Suprapubic skin (tissue), 4 donors: ENCODE data around the gene GARNL3. TPM values are rescaled to one million over a fixed set of nuclear protein-coding genes. Genes with fewer than 3 reads are reported as not detected.

Experiments used
- DNase-seq, 2 donors: peaks; one replicate each; pipeline ENCODE4 v3.0.0-alpha.2; 2019; ENCODE audit warnings: low spot score in 2 of 2
- H3K27ac ChIP-seq: fragments of 200-600 bp; sonication (generic); one replicate; pipeline ENCODE4 v1.5.1; 2019
- H3K27me3 ChIP-seq: fragments of 200-600 bp; sonication (generic); one replicate; pipeline ENCODE4 v1.5.1; 2019
- H3K36me3 ChIP-seq: fragments of 200-600 bp; sonication (generic); one replicate; pipeline ENCODE4 v1.5.1; 2019
- H3K4me1 ChIP-seq: fragments of 200-600 bp; sonication (generic); one replicate; pipeline ENCODE4 v1.5.1; 2019
- H3K4me3 ChIP-seq: fragments of 200-600 bp; sonication (generic); one replicate; pipeline ENCODE4 v1.5.1; 2019; ENCODE audit warnings: mild to moderate bottlenecking
- H3K9me3 ChIP-seq: fragments of 200-600 bp; sonication (generic); one replicate; pipeline ENCODE4 v1.5.1; 2019
- EP300 ChIP-seq: sonication (generic); formaldehyde crosslinking; IDR thresholded peaks from one replicate; pipeline ENCODE4 v1.6.1; 2017; ENCODE audit warnings: antibody characterized with exemption
- POLR2A ChIP-seq, 2 donors: fragments of 450-650 bp; IDR thresholded peaks; one replicate each; pipeline ENCODE4 v1.6.1; 2017; ENCODE audit warnings: antibody characterized with exemption in 2 of 2, mild to moderate bottlenecking in 2 of 2, moderate library complexity in 2 of 2
- POLR2AphosphoS5 ChIP-seq, 3 donors: sonication (generic); formaldehyde crosslinking; IDR thresholded peaks; one replicate each; pipeline ENCODE4 v1.6.1; 2017; ENCODE audit warnings: antibody characterized with exemption in 3 of 3
- WGBS: methylation state at CpG from one replicate; pipeline ENCODE4 v1.1.5; 2018; 5-methylcytosine and 5-hydroxymethylcytosine counted together
- total RNA-seq, 4 donors: library from RNA; depleted of rRNA; stranded (reverse); fragments of >200 nt; gene quantifications; one replicate each; pipeline ENCODE4 v1.1.0, GENCODE V29; 2016
- TF ChIP-seq, protein P1 (sequence below), 2 donors: fragments of 200-600 bp in 1 of 2; fragments of 450-650 bp in 1 of 2; sonication (generic) in 1 of 2; IDR thresholded peaks; one replicate each; pipeline ENCODE4 v1.5.1; 2016 to 2019; ENCODE audit warnings: antibody characterized with exemption in 2 of 2, mild to moderate bottlenecking in 1 of 2, moderate library complexity in 1 of 2

The GARNL3 gene
- total RNA-seq, 4 donors from 2014 or later: 12.5 to 23.3 (median 18.4) TPM

DNA sequence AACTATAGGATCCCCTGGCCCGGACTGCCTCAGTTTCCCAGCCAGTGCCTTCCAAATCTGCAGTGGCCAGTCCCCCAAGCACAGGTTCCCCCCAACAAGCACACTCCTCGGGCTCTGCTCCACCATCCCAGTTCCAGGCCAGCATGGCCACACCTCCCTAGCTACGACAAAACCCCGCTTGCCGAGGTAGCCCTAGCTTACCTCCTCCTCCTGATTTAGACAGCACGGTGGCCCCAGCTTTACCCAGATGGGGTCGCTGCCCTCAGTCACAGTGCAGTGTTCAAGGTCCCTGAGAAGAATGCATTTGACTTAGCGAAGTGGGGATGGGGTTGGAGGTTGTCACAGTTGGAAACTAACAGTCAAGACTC, 40.8 kb upstream of the GARNL3 start:
- 24% methylated on average over 5 of the region's 8 CpGs for WGBS
- no peak for TF ChIP-seq POLR2A (IDR thresholded peaks at IDR 0.05)
- TF ChIP-seq POLR2AphosphoS5 (IDR thresholded peaks at IDR 0.05): no peak
- TF ChIP-seq, protein P1, sequence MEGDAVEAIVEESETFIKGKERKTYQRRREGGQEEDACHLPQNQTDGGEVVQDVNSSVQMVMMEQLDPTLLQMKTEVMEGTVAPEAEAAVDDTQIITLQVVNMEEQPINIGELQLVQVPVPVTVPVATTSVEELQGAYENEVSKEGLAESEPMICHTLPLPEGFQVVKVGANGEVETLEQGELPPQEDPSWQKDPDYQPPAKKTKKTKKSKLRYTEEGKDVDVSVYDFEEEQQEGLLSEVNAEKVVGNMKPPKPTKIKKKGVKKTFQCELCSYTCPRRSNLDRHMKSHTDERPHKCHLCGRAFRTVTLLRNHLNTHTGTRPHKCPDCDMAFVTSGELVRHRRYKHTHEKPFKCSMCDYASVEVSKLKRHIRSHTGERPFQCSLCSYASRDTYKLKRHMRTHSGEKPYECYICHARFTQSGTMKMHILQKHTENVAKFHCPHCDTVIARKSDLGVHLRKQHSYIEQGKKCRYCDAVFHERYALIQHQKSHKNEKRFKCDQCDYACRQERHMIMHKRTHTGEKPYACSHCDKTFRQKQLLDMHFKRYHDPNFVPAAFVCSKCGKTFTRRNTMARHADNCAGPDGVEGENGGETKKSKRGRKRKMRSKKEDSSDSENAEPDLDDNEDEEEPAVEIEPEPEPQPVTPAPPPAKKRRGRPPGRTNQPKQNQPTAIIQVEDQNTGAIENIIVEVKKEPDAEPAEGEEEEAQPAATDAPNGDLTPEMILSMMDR (IDR thresholded peaks at IDR 0.05): no peak
- no peak for TF ChIP-seq EP300
- Histone ChIP-seq H3K4me3 (peak overlapping the region; percentile 88), H3K4me1 (peaks cover 28% of the 10 kb centered on the region), H3K36me3 (no peaks in the 10 kb centered on the region), H3K27me3 (no peaks in the 10 kb centered on the region), H3K9me3 (no peaks in the 10 kb centered on the region), H3K27ac (no peak overlapping the region)
- DNase-seq: no peak

DNA sequence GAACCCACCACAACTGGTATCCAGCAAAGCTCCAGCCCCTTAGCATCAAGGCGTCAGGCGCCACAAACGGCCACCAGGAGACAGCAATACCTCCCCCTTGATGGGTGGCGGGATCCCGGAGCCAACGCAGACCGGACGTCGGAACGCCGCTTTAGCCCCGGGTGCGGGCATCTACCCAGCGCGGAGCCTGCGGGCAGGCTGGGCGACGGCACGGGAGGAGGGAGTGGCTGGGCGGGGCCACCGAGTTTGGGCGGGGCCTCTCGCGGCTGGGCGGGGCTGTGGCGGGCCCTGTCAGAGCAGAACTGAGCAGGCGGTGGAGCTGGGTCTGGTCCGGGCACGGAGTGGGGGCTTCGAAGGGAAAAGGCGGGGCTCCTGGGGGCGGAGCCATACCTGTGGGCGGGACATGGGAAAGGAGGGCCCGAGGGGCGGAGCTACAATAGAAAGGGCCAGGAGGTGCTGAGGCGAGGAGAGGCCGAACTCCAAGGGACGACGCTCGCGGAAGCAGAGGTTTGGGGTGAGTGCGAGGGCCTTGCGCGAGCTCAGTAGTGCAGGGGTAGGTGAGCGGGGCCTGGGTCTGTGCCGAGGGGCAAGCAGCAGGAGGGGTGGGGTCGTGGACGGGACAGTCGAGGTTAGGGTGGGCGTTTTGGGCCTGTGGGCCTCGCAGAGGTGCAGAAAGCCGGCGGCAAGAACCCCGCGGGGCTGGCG, 40.2 kb upstream of the GARNL3 start:
- no peaks in the 10 kb centered on the region for H3K27me3 ChIP-seq
- WGBS: 2% methylated on average over 23 of the region's 56 CpGs
- peaks cover 28% of the 10 kb centered on the region for H3K4me1 ChIP-seq
- peak overlapping the region; percentile 88 for H3K4me3 ChIP-seq
- H3K9me3 ChIP-seq: no peaks in the 10 kb centered on the region
- peak; percentile 96 for DNase-seq
- H3K36me3 ChIP-seq: no peaks in the 10 kb centered on the region
- H3K27ac ChIP-seq: peak overlapping the region; percentile 71
- no peak for TF ChIP-seq EP300
- TF ChIP-seq POLR2A (IDR thresholded peaks at IDR 0.05): no peak
- TF ChIP-seq, protein P1 (IDR thresholded peaks at IDR 0.05): peak; percentile 14 to 17
- peak in 1 of 3 donors; percentile 29 for TF ChIP-seq POLR2AphosphoS5 (IDR thresholded peaks at IDR 0.05)

DNA sequence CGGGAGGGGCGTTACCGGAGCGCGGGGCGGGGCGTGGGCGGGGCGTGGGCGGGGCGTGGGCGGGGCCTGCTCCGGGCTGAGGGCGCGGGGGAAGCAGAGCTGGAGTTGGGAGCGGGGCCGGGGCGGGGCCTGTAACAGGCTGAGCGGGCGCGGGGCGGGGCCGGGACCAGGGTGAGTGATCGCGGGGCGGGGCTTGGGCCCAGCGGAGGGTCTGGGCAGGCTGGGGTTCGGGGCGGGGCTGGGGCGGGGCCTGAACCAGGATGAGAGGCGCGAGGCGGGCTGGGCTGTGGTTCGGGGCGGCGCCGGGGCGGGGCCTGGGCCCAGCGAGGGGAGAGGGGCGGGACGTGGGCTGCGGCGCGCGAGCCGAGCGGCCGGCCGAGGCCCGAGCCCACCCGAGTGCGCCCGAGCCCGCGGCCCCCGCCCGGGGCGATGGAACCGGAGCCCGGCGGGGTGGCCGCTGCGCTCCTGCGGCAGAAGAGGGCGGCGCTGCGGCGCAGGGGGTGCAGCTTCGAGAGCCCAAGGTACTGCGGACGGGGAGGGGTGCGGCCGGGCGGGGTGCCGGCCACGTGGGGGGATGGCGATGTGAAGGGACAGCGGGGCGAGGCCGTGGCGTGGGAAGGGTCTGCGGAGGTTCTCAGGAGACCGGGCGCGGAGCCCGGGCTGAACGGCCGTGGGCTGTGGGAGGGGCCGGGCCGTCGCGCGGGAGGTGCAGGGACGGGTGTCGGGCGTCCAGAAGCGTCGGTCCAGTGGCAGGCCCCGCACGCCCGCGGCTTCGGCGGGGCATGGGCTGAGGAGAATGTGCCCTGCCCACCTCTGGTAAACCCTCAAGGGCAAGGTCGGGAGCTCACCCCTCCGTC, 39.5 kb upstream of the GARNL3 start:
- peaks cover 28% of the 10 kb centered on the region for H3K4me1 ChIP-seq
- 0% methylated on average over 30 of the region's 106 CpGs for WGBS
- TF ChIP-seq POLR2AphosphoS5 (IDR thresholded peaks at IDR 0.05): no peak
- TF ChIP-seq POLR2A (IDR thresholded peaks at IDR 0.05): no peak
- no peak for TF ChIP-seq EP300
- TF ChIP-seq, protein P1 (IDR thresholded peaks at IDR 0.05): no peak
- DNase-seq: peak; percentile 99
- H3K36me3 ChIP-seq: no peaks in the 10 kb centered on the region
- H3K9me3 ChIP-seq: no peaks in the 10 kb centered on the region
- H3K27ac ChIP-seq: peak overlapping the region; percentile 71
- peak overlapping the region; percentile 88 for H3K4me3 ChIP-seq
- no peaks in the 10 kb centered on the region for H3K27me3 ChIP-seq

GRCh38 chr9:127225801-127226625, 38.6 kb upstream of the GARNL3 start:
- TF ChIP-seq EP300 (no peak), POLR2A (IDR thresholded peaks at IDR 0.05) (no peak), POLR2AphosphoS5 (IDR thresholded peaks at IDR 0.05) (no peak)
- TF ChIP-seq, protein P1 (IDR thresholded peaks at IDR 0.05): no peak
- H3K4me3 ChIP-seq: peak overlapping the region; percentile 88
- H3K27ac ChIP-seq: no peak overlapping the region
- no peaks in the 10 kb centered on the region for H3K27me3 ChIP-seq
- no peaks in the 10 kb centered on the region for H3K36me3 ChIP-seq
- H3K4me1 ChIP-seq: peaks cover 28% of the 10 kb centered on the region
- no peak for DNase-seq
- WGBS: 49% methylated on average over 18 of the region's 42 CpGs
- H3K9me3 ChIP-seq: no peaks in the 10 kb centered on the region
